ENCODE measurements around the gene RIMOC1.
A peak's percentile ranks its signal among the peaks of the same experiment; 100 is the strongest.
"Not testable (repeated sequence)": the region's sequence is repeated elsewhere in the genome, so short reads cannot be mapped to it uniquely, and the experiment has no call there.

RIMOC1 gene

DNA sequence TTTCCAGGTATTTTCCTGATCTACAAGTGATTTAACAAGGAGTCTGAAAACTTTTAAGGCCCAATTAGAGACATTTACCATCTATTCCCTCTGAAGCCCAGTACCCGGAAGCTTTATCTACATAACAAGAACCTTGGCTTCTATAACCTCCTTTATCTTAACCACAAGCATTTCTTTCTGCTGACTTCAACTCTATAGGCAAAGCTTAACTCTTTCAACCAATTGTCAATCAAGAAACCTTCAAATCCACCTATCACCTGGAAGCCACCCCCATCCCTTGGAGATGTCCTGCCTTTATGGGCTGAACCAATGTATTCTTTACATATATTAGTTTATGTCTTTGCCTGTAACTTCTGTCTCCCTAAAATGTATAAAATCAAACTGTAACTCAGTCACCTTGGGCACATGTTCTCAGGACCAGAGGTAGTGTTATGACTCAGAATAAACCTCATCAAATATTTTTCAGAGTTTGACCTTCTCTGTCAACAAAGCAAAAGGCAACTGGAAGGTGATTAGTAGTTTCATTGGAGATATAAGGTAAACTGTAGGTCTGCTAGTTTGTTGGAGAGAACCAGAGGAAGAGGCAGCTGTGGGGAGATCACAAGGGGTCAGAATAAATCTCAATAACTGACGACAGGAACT lies 13.0 kb upstream of the RIMOC1 start:
- DNase-seq, result no peak

DNA sequence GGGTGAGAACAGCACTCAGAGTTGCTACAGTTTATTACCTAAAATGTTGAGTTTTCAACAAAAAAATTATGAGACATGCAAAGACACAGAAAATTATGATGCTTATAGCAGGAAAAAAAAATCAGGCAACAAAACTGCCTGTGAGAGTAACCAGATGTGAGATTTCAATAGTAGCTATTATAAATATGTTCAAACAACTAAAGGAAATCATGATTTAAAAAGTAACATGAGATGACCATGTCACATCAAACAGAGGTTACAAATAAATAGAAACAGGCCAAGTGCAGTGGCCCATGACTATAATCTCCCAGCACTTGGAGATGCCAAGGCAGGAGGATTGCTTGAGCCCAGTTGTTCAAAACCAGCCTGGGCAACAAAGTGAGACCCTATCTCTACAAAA lies 12.1 kb upstream of the RIMOC1 start:
- DNase-seq, result no peak

DNA sequence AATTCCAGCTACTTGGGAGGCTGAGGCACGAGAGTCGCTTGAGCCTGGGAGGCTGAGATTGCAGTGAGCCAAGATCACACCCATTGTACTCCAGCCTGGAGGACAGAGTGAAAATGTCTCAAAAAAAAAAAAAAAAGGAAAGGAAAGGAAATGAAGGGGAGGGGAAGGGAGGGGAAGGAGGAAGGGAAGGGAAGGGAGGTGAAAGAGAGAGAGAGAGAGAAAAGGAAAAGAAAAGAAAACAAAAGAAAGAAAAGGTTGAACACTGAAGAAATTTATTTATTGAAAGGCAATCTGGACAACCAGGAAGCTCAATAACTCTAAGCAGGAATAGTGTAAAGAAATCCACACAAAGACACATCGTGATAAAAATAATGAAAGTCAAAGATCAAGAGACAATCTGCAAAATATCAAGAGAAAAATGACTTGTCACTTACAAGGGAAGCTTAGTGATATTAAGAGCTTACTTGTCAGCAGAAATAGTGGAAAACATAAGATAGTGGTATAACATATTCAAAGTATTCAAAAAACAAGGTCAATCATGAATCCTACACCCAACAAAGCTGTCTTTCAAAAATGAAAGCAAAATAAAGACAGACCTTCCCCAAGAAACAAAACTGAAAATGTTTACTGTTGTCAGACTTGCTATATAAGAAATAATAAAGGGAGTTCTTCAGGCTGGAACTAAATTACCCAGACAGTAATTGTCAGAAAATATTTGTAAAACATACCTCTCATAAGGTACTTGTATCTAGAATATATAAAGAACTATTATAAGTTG lies 10.9 kb upstream of the RIMOC1 start:
- no peak for DNase-seq

DNA sequence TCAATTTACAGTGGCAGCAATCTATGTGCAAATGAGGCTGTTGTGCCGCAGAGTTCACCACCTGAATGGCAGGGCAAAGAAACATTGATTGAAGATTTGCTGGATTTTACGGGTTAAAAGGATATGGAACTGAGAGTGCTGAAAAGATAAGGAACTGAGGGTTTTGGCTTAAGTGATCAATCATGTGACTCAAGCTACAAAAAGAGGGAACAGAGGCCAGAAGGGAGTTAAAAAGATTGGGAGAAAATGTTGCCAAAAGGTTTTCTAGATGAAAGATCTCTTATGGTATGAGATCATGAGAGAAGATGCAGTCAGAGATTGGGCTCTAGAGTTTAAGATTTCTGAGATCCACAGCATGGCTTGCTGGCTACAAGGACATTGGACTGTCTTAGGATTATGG lies 7.9 kb upstream of the RIMOC1 start:
- no peak for DNase-seq

DNA sequence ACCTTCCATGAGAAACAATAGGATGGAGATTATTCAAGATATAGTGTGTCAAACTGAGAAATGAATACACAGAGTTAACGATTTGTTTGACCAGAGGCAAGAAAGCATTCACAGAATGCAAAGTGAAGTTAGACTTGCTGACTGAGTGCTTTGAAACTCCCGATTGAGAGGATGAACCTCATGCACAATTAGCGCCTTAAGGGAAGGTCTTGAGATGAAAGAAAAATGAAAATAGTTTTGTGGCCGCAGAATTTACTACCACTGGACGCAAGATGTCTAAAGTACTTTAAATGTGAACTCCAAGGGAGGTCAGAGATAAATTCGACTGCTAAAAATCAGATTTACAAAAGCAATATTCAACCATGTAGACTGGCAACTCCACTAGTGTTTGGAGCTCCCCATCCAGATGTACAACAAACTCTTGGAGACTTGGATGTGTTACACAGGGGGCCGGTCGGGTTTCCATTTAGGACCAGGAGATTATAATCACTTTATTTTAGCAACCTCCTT lies 707 bp upstream of the RIMOC1 start:
- DNase-seq, result no peak

DNA sequence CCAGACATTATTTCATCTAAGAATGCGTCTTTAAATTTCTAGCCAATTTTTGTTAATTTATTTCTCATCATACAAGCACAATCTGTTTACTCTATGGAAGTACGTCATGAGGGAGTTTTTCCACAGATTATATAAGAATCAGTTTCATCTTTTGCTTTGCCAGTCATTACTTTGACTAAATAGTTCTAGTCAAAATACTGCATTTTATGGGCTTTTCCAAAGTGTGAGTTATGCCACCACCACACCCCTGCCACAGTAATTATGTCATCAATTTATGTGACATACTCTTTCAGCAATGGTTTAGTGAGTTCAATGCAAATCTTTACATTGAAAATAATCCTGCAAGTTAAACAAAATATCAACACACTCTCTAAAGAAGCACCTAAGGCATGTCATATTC lies 2.0 kb downstream of the RIMOC1 start:
- DNase-seq, result no peak

DNA sequence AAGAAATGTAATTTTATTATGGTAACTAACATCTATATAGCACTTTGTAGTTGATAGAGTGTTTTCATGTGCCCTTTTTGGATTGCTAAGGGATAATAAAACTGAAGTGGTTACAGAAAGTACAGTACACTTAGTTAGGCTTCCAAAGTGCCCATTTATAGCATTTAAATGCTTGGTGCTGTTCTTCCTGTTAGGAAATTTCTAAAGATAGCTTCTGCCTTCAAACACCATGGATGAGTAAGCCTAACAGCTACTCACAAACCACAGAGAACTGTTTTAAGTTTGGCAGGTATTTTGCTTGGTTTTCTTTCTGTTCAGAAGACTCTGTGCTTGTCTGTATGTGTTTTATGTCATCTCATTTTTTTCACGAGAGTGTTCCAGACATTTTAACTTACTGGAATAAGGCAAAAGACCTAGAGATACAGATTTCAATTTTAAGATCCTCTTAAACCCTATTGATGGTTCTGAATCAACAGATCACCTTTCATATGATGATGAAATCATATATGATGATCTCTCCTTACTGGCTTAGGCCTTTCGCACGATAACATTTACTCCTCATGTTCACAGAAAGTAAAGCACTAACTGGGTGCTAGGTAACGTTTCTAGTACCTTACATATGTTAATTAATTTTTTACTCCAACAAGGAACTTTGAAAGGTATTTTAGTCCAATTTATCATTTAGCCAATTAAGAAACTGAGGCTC lies 4.4 kb downstream of the RIMOC1 start:
- DNase-seq, result no peak

DNA sequence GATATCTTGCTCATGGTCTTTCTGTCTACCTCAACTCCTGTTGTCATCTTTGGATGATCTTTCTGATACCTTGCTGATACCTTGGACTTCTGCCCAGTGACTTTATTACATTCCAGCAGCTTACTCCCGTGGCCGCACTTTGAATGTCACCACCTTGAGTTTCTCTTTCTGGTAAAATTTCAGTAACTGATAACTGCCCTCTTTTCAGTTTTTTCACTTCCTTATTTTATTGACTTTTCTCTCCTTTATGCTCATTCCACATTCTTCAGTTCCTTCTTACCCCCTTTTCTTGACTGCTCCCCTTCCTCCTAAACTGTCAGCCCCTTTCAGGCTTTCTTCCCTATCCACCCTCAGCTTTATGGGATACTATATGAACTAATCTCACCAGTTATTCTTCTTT lies 14.0 kb downstream of the RIMOC1 start:
- DNase-seq, result no peak

DNA sequence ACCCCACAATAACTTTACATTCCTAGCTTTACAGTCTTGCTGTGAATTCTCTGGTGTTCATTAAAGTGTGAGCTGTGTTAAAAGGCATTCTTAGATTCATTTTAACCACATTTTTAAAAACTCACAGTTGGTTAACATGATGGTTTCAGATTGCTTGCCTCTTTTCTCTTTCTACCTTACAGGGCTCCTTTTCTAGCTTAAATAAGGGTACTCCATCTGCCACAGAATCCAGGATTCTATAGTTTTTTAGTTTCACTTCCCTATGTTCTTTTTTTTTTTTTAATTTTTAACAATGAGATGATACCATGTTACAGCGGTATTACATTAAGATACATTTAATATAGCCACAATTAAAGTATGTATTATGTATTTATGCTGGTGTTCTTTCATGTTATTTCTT lies 17.0 kb downstream of the RIMOC1 start:
- DNase-seq, result no peak

DNA sequence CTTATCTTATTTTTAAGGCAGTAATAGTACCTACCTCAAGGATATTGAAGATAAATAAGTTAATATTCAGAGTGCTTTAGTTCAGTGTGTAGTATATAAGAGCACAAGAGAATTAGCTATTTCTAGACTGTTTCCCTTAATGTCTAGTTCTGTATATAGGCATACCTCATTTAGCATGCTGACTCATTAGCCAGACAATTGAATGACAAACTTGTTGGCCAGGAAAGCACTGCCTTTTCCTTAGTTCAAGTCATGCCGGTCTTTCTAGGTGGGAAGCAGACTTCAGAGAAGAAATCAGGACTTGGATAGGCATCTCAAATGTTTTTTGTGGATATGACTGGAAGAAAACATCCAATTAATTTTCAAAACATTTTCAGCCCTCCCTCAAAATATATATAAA lies 17.7 kb downstream of the RIMOC1 start:
- no peak for DNase-seq

DNA sequence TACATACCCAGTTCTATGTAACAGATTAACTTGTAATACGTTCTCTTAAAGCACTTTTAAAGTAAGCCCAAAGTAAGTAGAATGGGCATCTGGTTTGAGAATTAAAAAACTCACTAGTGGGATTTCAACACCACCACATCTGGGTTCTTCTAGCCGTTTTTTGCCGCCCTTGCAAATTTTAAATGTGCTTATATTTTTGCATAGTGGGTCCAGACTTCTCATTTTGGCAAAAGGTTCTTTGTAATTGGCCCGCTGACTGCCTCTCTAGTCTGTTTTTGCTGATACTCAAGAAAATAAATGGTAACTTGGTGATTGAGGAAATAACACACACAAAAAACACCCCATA lies 20.4 kb downstream of the RIMOC1 start:
- no peak for DNase-seq

DNA sequence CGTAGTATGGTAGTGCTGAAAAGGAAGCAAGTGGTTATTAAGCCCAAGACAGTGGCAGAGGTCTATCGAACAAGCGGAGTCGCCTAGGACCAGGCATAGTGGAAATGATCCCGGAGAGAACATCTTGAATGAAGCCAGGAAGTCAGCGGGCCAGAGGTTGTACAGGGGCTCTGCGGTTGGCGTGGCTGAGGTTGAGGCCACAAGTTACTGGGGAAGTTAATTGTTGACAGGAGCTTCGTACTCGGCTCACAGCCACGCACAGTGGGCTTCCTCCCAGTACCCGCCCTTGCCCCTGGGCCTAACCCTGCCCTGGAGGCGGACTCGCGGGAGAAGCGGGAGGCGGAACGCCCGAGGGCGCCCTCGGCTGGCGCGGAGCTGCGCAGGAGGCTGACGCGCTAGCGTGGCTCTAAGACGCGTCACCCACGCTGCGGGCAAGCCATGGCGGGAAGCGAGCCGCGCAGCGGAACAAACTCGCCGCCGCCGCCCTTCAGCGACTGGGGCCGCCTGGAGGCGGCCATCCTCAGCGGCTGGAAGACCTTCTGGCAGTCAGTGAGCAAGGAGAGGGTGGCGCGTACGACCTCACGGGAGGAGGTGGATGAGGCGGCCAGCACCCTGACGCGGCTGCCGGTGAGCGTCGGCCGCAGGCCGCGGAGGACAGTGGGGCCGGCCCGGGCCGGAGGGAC lies 20.9 kb downstream of the RIMOC1 start, which contains the start of gene FBXO4:
TSS of gene FBXO4 (plus strand) at position 410 of the 683 bp plus-strand sequence. CDS start at position 439, 29 bp downstream.
- peak; percentile 90 for DNase-seq

DNA sequence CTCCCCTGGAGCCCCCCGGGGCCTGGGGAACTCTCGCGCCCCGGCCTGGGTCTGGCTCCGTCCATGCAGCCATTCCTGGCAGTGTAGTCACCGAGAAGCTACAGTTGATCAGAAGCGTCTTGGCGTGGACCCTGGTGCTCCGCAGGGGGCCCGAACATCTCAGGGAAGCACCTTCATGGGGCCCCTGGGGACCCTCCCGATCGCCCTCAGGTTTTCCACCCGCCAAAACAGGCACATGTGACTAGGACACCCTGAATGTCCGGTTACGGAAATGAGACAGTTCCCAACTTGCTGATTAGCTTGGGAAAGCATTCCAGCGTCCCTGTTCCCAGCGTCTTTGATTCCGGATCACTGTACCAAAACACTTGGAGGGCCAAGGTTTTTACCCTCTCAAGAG lies 21.4 kb downstream of the RIMOC1 start:
- DNase-seq, result no peak

DNA sequence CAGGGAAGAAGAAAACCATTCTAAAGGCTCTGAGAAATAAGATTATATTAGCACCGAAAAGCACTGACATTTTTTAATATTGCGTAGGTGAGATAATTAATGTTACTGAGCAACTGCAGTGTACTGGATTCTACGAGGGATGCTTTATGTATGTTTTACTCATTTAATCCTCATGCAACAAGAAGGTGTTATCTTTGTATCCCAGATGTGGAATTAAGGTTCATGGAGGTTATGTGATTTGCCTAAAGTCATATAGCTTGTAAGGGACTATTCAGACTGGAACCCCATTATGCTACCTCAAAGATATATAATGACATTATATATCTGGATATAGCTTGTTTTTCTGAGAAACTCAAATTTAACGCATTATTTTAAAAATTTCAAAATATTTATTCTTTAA lies 23.5 kb downstream of the RIMOC1 start:
- DNase-seq, result no peak

DNA sequence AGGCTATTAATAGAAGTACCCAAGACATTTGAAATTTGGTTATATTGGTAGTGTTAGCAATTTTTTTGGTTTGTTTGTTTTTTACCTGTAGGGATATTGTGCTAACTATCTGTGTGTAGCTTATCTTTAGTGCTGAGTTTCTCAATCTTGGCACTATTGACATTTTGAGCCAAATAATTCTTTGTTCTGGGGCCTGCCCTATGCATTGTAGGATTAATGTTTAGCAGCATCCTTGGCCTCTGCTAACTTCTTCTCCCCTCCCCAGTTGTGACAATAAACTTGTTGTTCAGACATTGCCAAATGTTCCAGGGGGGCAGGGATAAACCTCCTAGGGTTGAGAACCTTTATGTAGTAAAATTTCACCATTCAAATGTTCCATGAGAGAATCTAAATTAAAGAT lies 24.9 kb downstream of the RIMOC1 start:
- DNase-seq, result no peak

DNA sequence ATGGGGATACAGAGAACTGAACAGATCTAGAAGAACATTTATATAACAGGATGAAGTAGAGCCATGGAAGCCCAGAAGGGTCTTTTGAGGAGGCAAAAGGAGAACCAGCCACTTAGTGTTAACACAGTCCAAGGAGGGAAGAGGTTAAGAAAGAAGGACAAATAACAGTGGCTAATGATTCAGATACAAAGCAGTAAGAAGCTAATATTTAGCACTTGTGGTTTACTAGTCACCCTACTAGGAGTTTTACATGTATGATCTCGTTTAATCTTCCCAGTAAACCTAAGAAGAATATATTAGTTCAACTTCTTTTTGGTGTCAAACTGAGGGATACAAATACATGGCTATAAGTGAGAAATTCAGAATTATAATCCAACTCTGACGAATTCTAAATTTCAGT lies 28.6 kb downstream of the RIMOC1 start:
- DNase-seq, result no peak

DNA sequence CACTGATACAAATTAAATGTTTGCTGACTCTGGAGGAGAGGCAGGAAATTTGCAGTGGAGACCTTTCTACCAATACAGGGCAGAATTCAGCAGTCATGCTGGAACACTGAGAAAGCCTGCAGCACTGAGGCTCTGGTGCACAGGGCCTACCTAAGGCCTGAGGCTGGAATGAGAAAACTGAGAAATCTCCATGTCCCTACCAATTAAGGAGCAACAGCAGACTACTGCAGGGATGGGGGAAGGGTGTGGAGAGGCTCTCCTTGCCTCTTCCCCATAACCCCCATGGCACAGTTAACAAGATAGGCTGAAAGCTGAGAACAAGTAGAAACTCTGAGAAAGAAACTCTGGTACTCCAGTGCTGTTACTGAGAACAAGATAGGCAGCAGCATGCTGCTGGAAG lies 31.4 kb downstream of the RIMOC1 start:
- no peak for DNase-seq

DNA sequence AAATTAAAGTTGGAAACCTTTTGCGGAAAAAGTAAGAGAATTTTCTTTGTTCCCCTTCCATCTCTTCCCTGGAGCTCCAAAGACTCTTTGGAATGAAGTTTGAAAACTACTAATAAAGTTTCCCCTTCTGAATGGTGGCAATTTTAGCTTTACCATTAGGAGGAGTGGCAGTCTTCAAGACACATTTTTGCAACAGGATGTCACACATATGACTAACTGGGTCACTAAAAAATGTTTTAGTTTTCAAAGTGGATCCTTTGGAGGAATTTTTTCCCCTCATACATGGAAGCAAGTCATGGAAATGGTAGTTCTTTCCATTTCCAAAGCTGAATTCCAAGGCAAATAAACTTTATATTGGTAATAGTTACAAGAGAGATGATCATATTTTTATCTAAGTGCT lies 36.5 kb downstream of the RIMOC1 start:
- no peak for DNase-seq

DNA sequence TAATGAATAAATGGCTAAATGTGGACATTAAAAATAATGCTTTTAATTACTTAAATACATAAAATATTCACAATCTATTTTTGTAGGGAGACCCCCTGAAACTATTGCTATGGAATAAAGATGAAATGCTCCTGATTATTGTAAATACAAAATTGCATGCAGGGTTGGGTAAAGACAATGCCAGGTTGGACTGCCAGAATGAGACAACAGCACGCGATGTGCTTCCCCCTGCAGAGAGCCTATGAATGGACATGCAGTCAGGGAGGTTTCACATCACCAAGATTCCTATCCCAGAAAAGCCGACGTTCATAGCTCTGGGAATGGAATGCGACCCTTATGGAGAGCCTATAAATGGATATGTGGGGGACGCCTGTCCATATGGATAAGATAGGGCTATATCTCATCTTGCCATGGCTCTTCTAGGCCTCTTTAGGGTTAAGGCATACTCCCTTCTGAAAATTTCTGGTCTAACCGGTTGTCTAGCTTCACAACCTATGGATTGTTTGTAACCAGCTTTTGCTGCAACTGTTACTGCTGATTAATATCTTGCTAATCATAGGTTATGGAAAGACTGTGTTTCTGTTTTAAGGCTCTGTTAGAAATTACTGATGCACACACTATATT lies 41.3 kb downstream of the RIMOC1 start:
- DNase-seq, result not testable (repeated sequence)

DNA sequence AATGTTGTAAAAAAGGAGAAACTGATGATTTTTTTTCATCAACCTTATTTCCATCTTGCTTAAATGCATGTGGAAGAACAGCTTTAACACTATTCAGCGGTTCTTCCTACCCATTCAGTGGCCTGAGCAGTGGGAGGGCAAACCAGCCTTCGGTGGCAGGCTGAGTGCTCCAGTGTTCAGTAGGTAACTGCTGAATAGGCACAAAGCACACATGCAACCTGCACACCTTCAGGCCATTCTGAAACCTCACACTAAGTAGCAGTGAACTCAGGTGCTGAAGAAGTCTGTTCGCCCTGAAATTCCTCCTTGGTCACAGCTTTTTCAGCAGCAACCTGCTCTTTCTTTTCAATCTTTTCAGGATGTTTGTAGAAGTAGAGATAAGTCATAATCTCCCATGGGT lies 47.1 kb downstream of the RIMOC1 start:
- DNase-seq, result no peak

Data from CD4-positive, alpha-beta T cell treated with Interleukin-21 for 1 hour (primary cell).